ENCODE measurements around the gene GNG13.

GNG13 gene

DNA sequence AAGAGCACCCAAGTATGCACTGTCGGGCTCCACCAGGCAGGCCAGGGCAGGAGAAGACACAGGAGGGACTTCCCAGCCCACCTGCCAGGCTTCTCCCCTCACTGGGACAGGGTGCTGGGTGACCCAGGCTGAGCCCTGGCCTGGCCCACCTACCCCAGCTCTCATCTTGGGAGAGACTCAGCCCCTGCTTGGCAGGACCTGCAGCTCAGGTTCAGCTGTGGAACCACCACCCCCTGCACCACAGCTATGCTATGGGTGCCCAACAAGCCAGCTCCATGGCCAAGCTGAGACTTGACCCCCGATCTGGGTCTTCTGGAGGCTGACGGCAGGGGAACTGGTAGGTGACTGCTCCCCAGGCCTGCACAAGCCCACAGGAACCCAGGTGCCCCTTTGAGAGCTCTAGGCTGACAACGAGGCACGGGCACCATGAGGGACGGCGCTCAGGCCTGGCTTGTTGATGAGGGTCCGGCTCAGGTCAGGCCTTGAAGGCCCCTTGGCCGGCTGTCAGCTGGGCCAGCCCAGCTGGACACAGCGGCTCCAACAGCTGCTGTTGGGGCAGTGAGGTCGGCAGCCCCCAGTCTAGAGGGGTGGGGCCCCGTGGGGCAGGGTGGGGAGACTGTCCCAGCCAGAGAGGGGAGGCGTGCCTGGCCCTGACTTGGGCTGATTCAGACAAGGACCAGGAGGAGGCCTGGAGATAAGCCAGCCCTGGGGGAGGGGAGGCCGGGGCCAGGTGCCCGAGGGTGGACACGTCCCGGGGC lies 17.0 kb downstream of the GNG13 start:
- CTCF ChIA-PET: interaction anchor here (0.7 to 9.6 kb wide), 6 partner anchors 11 to 70 kb away, joined by 3 to 169 read pairs (median 7); partner anchors contain the start of genes ANTKMT and METRN
- DNase-seq (ENCODE audit: extremely low spot score): no peak
- POLR2A ChIA-PET: no interaction called here
- TF ChIP-seq, protein P1, sequence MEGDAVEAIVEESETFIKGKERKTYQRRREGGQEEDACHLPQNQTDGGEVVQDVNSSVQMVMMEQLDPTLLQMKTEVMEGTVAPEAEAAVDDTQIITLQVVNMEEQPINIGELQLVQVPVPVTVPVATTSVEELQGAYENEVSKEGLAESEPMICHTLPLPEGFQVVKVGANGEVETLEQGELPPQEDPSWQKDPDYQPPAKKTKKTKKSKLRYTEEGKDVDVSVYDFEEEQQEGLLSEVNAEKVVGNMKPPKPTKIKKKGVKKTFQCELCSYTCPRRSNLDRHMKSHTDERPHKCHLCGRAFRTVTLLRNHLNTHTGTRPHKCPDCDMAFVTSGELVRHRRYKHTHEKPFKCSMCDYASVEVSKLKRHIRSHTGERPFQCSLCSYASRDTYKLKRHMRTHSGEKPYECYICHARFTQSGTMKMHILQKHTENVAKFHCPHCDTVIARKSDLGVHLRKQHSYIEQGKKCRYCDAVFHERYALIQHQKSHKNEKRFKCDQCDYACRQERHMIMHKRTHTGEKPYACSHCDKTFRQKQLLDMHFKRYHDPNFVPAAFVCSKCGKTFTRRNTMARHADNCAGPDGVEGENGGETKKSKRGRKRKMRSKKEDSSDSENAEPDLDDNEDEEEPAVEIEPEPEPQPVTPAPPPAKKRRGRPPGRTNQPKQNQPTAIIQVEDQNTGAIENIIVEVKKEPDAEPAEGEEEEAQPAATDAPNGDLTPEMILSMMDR (IDR thresholded peaks at IDR 0.05; ENCODE audit: control extremely low read depth, extremely low read depth, low read depth, missing control alignments): no peak

DNA sequence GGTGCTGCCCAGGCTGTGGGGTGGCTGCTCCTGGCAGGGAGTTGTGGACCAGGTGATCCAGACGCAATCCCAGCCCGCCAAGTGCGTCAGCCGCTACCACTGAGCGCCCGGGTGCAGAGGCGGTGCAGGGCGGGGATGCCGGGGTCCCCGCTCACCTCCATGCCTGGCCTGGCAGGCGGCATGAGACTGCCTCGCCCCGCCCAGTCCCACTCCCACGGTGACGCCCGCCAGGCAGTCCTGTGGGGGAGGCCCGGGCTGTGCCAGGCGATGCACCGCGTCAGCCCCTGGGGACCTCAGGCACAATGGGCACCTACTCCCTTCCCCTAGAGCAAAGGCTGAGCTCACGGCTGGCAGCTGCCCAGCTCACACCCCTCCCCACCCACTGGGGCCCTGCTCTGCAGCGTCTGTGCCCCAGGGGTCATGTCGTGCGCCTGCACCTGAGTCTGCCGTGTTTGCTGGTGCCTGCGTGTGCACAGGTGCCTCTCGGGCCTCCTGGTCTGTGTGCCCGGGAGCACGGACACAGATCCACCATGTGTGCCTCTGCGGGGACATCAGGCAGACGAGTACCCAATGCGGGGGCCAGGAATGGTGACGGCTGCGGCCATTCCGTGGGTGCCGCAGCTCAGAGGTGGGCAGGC lies 17.6 kb downstream of the GNG13 start:
- CTCF ChIA-PET: interaction anchor here (0.7 to 9.6 kb wide), 3 partner anchors 62 to 70 kb away, joined by 3 to 169 read pairs (median 8); partner anchors contain the start of genes ANTKMT and METRN
- POLR2A ChIA-PET: no interaction called here

DNA sequence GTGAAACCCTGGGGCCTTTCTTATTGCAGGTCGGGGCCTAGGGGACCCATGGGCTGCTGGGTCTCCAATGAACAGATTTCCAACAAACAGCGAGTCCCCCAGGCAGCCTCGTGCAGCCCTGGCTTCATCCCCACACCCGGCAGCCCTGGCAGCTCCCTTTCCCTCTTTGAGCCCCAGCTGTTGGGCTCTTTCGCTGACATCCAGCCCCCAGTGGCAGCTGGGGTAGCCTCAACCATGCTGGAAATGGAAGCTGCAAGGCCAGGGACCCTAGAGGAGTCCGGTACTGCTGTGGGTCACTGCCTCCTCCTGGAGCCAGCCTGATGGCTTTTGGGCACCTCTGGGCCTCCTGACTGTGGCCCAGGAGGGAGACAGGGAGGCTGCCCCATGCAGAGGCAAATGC lies 18.3 kb downstream of the GNG13 start:
- CTCF ChIA-PET: interaction anchor here (9.6 kb wide), 1 partner anchor 69 kb away, joined by 169 read pairs; the partner anchor contains the start of gene METRN
- POLR2A ChIA-PET: no interaction called here
- TF ChIP-seq, protein P1 (IDR thresholded peaks at IDR 0.05; ENCODE audit: control extremely low read depth, extremely low read depth, low read depth, missing control alignments): no peak
- DNase-seq (ENCODE audit: extremely low spot score): no peak

More for the DNA sequence above, 17.6 kb downstream of the GNG13 start:
- DNase-seq (ENCODE audit: extremely low spot score): no peak
- TF ChIP-seq, protein P1 (IDR thresholded peaks at IDR 0.05; ENCODE audit: control extremely low read depth, extremely low read depth, low read depth, missing control alignments): no peak

DNA sequence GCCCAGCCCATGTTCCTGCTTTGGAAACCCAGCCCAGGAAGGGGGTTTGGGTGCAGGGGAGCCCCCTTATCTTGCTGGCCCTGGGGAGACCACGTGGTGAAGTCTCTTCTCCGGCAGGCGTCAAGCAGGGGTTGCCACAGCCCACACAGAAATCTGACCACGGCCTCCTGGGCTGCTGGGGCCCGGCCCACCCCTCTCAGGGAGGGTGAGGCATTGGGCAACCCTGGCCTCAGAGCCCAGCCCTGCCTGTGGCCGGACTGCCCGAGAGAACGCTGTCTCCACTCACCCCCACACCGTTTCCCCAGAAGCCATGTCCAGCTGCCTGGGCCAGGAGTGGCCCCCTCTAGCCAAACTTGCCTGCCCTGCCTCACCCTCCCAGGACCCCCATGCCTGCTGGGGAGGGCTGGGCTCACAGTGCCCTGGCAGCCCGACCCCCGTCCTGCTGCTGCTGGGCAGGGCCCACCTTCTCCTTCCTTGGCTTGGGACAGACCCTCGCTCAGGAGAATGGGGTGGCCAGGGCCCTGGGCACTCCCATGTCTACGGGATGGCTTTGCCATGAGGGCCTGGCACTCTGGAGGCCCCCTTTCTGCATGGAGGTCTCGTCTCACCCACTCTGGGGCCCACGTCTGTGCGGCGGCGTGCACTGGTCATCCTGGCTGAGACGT lies 19.1 kb downstream of the GNG13 start:
- DNase-seq (ENCODE audit: extremely low spot score): no peak
- TF ChIP-seq, protein P1 (IDR thresholded peaks at IDR 0.05; ENCODE audit: control extremely low read depth, extremely low read depth, low read depth, missing control alignments): no peak
- CTCF ChIA-PET: interaction anchor here (9.6 kb wide), 1 partner anchor 68 kb away, joined by 169 read pairs; the partner anchor contains the start of gene METRN
- POLR2A ChIA-PET: no interaction called here

DNA sequence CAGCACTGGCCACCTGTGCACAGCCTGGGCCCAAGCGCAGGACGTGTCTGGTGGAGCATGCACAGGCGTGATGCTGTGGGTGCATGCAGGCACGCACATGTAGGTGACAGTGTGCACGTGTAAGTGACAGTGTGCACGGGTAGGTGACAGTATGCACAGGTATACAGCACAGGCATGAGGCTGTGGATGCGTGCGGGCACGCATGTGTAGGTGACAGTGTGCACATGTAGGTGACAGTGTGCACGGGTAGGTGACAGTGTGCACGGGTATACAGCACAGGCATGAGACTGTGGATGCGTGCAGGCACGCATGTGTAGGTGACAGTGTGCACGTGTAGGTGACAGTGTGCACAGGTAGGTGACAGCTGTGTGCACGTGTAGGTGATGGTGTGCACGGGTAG lies 20.2 kb downstream of the GNG13 start:
- ChIA-PET POLR2A (no interaction called here), CTCF (interaction anchor here (9.6 kb wide), 1 partner anchor 67 kb away, joined by 169 read pairs; the partner anchor contains the start of gene METRN)

DNA sequence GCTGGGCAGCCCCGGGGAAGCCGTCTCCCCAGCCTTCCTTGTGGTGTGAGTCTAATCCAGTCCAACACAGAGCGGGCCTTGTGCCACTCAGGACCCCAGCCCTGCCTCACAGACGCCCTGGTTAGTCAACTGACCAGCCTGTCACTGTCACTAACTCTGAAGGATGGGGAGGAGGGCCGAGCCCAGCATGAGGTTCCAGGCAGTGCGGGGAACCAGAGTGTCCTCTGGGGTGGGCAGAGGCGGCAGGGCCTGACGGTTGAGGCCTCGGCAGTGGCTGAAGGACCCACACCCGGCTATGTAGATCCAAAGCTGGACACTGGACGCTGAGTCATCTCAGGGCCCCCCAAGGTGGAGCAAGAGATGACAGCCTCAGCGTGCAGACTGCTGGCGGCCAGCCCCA lies 21.0 kb downstream of the GNG13 start:
- TF ChIP-seq, protein P1 (IDR thresholded peaks at IDR 0.05; ENCODE audit: control extremely low read depth, extremely low read depth, low read depth, missing control alignments): no peak
- ChIA-PET CTCF (interaction anchor here (9.6 kb wide), 1 partner anchor 66 kb away, joined by 169 read pairs; the partner anchor contains the start of gene METRN), POLR2A (no interaction called here)
- DNase-seq (ENCODE audit: extremely low spot score): no peak

More for the DNA sequence above, 20.2 kb downstream of the GNG13 start:
- TF ChIP-seq, protein P1 (IDR thresholded peaks at IDR 0.05; ENCODE audit: control extremely low read depth, extremely low read depth, low read depth, missing control alignments): no peak
- DNase-seq (ENCODE audit: extremely low spot score): no peak
